Neural cell (in vitro differentiated cells): Measurements from ENCODE around the gene KRT6C. TPM values are rescaled to one million over a fixed set of nuclear protein-coding genes. Genes with fewer than 3 reads are reported as not detected.

Experiments
- H2AFZ ChIP-seq: fragments of 200-600, 300-800 bp; sonication (generic), shearing (Covaris generic); 2 replicates; pipeline ENCODE4 v1.6.0; 2014; ENCODE audit warnings: low read depth, mild to moderate bottlenecking, antibody characterized with exemption, low read length, moderate library complexity
- H3F3A ChIP-seq: fragments of 200-600 bp; shearing (Covaris generic); 2 replicates; pipeline ENCODE4 v1.6.1; 2016; ENCODE audit warnings: mild to moderate bottlenecking, moderate library complexity, mixed read lengths, antibody characterized with exemption, low read length; ENCODE audit not compliant: insufficient read depth, poor library complexity, severe bottlenecking
- H3K27ac ChIP-seq: fragments of 200-600, 300-800 bp; sonication (generic), shearing (Covaris generic); 2 replicates; pipeline ENCODE4 v1.5.1; 2014; ENCODE audit warnings: mild to moderate bottlenecking, low read length, moderate library complexity
- H3K27me3 ChIP-seq: fragments of 300-800, 200-600 bp; sonication (generic), shearing (Covaris generic); 2 replicates; pipeline ENCODE4 v1.6.0; 2014; ENCODE audit warnings: mild to moderate bottlenecking, low read depth, low read length, moderate library complexity; ENCODE audit not compliant: insufficient read depth
- H3K36me3 ChIP-seq: fragments of 300-800, 200-600 bp; sonication (generic), shearing (Covaris generic); 2 replicates; pipeline ENCODE4 v1.5.1; 2014; ENCODE audit warnings: mild to moderate bottlenecking, antibody characterized with exemption, low read length, moderate library complexity; ENCODE audit not compliant: insufficient read depth
- H3K4me2 ChIP-seq: fragments of 300-800, 200-600 bp; sonication (generic), shearing (Covaris generic); 2 replicates; pipeline ENCODE4 v1.6.0; 2014; ENCODE audit warnings: mild to moderate bottlenecking, low read length
- H3K4me3 ChIP-seq: fragments of 300-800, 200-600 bp; sonication (generic), shearing (Covaris generic); 2 replicates; pipeline ENCODE4 v1.5.1; 2014; ENCODE audit warnings: mild to moderate bottlenecking, low read length, moderate library complexity
- H3K79me2 ChIP-seq: fragments of 200-600 bp; shearing (Covaris generic); replicated peaks from 2 replicates; pipeline ENCODE4 v1.6.0; 2014; ENCODE audit warnings: mild to moderate bottlenecking, low read length, moderate library complexity; ENCODE audit not compliant: insufficient read depth
- H3K9ac ChIP-seq: fragments of 300-800, 200-600 bp; sonication (generic), shearing (Covaris generic); 2 replicates; pipeline ENCODE4 v1.6.1; 2016; ENCODE audit warnings: mild to moderate bottlenecking, low read length, mixed read lengths
- H3K9me2 ChIP-seq: fragments of 200-600 bp; shearing (Covaris generic); 2 replicates; pipeline ENCODE4 v1.6.1; 2016; ENCODE audit warnings: mild to moderate bottlenecking, low read length, mixed read lengths; ENCODE audit not compliant: insufficient read depth
- H3K9me3 ChIP-seq: fragments of 200-600, 300-800 bp; sonication (generic), shearing (Covaris generic); 2 replicates; pipeline ENCODE4 v1.6.1; 2016; ENCODE audit warnings: mild to moderate bottlenecking, mixed run types, low read length, moderate library complexity, mixed read lengths
- H4K20me1 ChIP-seq: fragments of 200-600 bp; shearing (Covaris generic); 2 replicates; pipeline ENCODE4 v1.6.1; 2016; ENCODE audit warnings: mild to moderate bottlenecking, mixed run types; ENCODE audit not compliant: insufficient read depth
- CTCF ChIP-seq: fragments of 450-650 bp; IDR thresholded peaks from 2 replicates; pipeline ENCODE4 v1.5.1; 2014; ENCODE audit warnings: antibody characterized with exemption, mild to moderate bottlenecking, moderate library complexity; ENCODE audit not compliant: poor library complexity, severe bottlenecking
- EP300 ChIP-seq: fragments of 450-650 bp; conservative IDR thresholded peaks from 2 replicates; pipeline ENCODE4 v1.6.1; 2014; ENCODE audit warnings: antibody characterized with exemption, mild to moderate bottlenecking, moderate library complexity; ENCODE audit not compliant: poor library complexity, severe bottlenecking
- MXI1 ChIP-seq: fragments of 450-650 bp; conservative IDR thresholded peaks from 2 replicates; pipeline ENCODE4 v1.6.1; 2014; ENCODE audit warnings: antibody characterized with exemption, mild to moderate bottlenecking; ENCODE audit not compliant: poor library complexity, severe bottlenecking
- POLR2AphosphoS5 ChIP-seq: IDR thresholded peaks from 2 replicates; pipeline ENCODE4 v1.6.1; 2012
- RAD21 ChIP-seq: fragments of 450-650 bp; conservative IDR thresholded peaks from 2 replicates; pipeline ENCODE4 v1.6.1; 2014; ENCODE audit warnings: antibody characterized with exemption, mild to moderate bottlenecking, moderate library complexity
- TAF1 ChIP-seq: IDR thresholded peaks from 2 replicates; pipeline ENCODE4 v1.6.1; 2012; ENCODE audit warnings: low read depth
- polyA plus RNA-seq: library from polyadenylated mRNA; depleted of rRNA; stranded (reverse); fragments of >200 nt; gene quantifications from 2 replicates; pipeline ENCODE4 v1.2.3, GENCODE V29; 2014
- TF ChIP-seq, protein P1 (sequence below): IDR thresholded peaks from 2 replicates; pipeline ENCODE4 v1.6.1; 2012; ENCODE audit warnings: borderline replicate concordance

Gene KRT6C
- polyA plus RNA-seq, 1 donor from 2014 or later: not detected

- Histone ChIP-seq H3K4me2 (no peak overlapping the region), H3F3A (no peaks in the 10 kb centered on the region), H3K9ac (no peak overlapping the region), H2AFZ (no peak overlapping the region), H3K9me3 (no peaks in the 10 kb centered on the region), H3K27me3 (no peaks in the 10 kb centered on the region), H3K79me2 (no peaks in the 10 kb centered on the region), H3K9me2 (no peaks in the 10 kb centered on the region), H4K20me1 (no peaks in the 10 kb centered on the region), H3K36me3 (no peaks in the 10 kb centered on the region), H3K4me3 (no peak overlapping the region), H3K27ac (no peak overlapping the region)
- TF ChIP-seq TAF1 (no peak), POLR2AphosphoS5 (no peak)
Observed at GRCh38 chr12:52423661-52424500, 49.7 kb downstream of the KRT6C start.

DNA sequence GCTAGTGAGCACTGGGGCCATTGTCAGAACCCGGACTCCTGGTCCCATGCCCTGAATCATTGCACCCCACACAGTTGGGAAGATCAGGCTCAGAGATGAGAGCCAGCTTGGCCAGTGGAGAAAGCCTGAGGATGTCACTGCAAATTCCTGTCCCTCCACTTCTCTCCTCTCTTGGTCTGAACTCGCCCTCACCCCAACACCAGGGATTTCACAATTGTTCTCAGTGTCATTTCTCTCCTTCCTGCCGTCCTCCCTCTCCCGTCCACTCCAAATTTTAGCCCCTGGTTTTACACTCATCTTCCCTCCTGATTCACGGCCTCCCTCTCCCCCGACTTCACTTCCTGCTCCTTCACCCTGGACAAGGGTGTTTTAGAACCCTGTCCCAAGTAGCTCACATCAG lies 50.6 kb downstream of the KRT6C start:
- H3K9me3 ChIP-seq: no peaks in the 10 kb centered on the region
- no peak overlapping the region for H3K4me2 ChIP-seq
- no peaks in the 10 kb centered on the region for H4K20me1 ChIP-seq
- H3K27ac ChIP-seq: no peak overlapping the region
- no peaks in the 10 kb centered on the region for H3K27me3 ChIP-seq
- H3F3A ChIP-seq: no peaks in the 10 kb centered on the region
- no peak overlapping the region for H2AFZ ChIP-seq
- H3K79me2 ChIP-seq: no peaks in the 10 kb centered on the region
- H3K36me3 ChIP-seq: no peaks in the 10 kb centered on the region
- TF ChIP-seq MXI1 (no peak), POLR2AphosphoS5 (no peak)
- no peak overlapping the region for H3K4me3 ChIP-seq
- no peaks in the 10 kb centered on the region for H3K9me2 ChIP-seq
- H3K9ac ChIP-seq: no peak overlapping the region

- Histone ChIP-seq H4K20me1 (no peaks in the 10 kb centered on the region), H3K4me2 (no peak overlapping the region), H3F3A (no peaks in the 10 kb centered on the region), H3K9me3 (no peaks in the 10 kb centered on the region), H3K27me3 (no peaks in the 10 kb centered on the region), H2AFZ (no peak overlapping the region), H3K27ac (no peak overlapping the region), H3K9me2 (no peaks in the 10 kb centered on the region), H3K4me3 (no peak overlapping the region), H3K79me2 (no peaks in the 10 kb centered on the region), H3K9ac (no peak overlapping the region), H3K36me3 (no peaks in the 10 kb centered on the region)
- TF ChIP-seq POLR2AphosphoS5 (no peak), RAD21 (no peak), TAF1 (no peak), EP300 (no peak), MXI1 (no peak), CTCF (no peak)
- TF ChIP-seq, protein P1, sequence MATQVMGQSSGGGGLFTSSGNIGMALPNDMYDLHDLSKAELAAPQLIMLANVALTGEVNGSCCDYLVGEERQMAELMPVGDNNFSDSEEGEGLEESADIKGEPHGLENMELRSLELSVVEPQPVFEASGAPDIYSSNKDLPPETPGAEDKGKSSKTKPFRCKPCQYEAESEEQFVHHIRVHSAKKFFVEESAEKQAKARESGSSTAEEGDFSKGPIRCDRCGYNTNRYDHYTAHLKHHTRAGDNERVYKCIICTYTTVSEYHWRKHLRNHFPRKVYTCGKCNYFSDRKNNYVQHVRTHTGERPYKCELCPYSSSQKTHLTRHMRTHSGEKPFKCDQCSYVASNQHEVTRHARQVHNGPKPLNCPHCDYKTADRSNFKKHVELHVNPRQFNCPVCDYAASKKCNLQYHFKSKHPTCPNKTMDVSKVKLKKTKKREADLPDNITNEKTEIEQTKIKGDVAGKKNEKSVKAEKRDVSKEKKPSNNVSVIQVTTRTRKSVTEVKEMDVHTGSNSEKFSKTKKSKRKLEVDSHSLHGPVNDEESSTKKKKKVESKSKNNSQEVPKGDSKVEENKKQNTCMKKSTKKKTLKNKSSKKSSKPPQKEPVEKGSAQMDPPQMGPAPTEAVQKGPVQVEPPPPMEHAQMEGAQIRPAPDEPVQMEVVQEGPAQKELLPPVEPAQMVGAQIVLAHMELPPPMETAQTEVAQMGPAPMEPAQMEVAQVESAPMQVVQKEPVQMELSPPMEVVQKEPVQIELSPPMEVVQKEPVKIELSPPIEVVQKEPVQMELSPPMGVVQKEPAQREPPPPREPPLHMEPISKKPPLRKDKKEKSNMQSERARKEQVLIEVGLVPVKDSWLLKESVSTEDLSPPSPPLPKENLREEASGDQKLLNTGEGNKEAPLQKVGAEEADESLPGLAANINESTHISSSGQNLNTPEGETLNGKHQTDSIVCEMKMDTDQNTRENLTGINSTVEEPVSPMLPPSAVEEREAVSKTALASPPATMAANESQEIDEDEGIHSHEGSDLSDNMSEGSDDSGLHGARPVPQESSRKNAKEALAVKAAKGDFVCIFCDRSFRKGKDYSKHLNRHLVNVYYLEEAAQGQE: no peak
Observed at GRCh38 chr12:52419656-52420055, 53.9 kb downstream of the KRT6C start.
